ENCODE results near the gene SLC35E1. TPM values are rescaled to one million over a fixed set of nuclear protein-coding genes. Genes with fewer than 3 reads are reported as not detected.

SLC35E1 gene
- total and polyA plus RNA-seq, 2 experiments from 2014 or later, result 35.7 to 43.2 TPM

GRCh38 chr19:16518483-16519229 lies 53.6 kb downstream of the SLC35E1 start:
- in situ Hi-C loops (cut with MboI), result no loop called here
- TF ChIP-seq EZH2 (IDR thresholded peaks at IDR 0.05; ENCODE audit: insufficient read depth, poor library complexity, severe bottlenecking), result no peak
- TF ChIP-seq EZH2phosphoT487 (IDR thresholded peaks at IDR 0.05; ENCODE audit: insufficient read depth, low read depth), result no peak
- peaks cover 5% of the 10 kb centered on the region; the same call in 1 of the 2 replicates for H3K36me3 ChIP-seq (ENCODE audit: low read depth)

GRCh38 chr19:16518061-16518460 lies 54.2 kb downstream of the SLC35E1 start:
- DNase-seq, result no peak
- H3K9me3 ChIP-seq (ENCODE audit: low read depth), result no peaks in the 10 kb centered on the region
- H3K4me3 ChIP-seq, result no peak overlapping the region
- H2AFZ ChIP-seq, result no peak overlapping the region
- no peak overlapping the region for H3K27ac ChIP-seq
- no peak overlapping the region for H3K9ac ChIP-seq
- H3K4me2 ChIP-seq (ENCODE audit: unreplicated experiment), result no peak overlapping the region
- no peaks in the 10 kb centered on the region for H3K79me2 ChIP-seq (ENCODE audit: insufficient read depth)
- no peaks in the 10 kb centered on the region; the same call in 1 of the 2 replicates for H3K36me3 ChIP-seq (ENCODE audit: low read depth)
- peaks cover 7% of the 10 kb centered on the region; the same call in 1 of the 2 replicates for H3F3A ChIP-seq (ENCODE audit: insufficient read depth)
- H3K27me3 ChIP-seq (replicated peaks; ENCODE audit: insufficient read depth), result no peaks in the 10 kb centered on the region
- TF ChIP-seq EZH2 (IDR thresholded peaks at IDR 0.05; ENCODE audit: insufficient read depth, poor library complexity, severe bottlenecking) (no peak), EZH2phosphoT487 (IDR thresholded peaks at IDR 0.05; ENCODE audit: insufficient read depth, low read depth) (no peak)
- no peaks in the 10 kb centered on the region for H4K20me1 ChIP-seq (ENCODE audit: insufficient read depth)
- no peaks in the 10 kb centered on the region for H3K4me1 ChIP-seq (ENCODE audit: insufficient read depth)
- in situ Hi-C loops (cut with MboI), result no loop called here
- WGBS, 2 experiments (ENCODE audit: low coverage in 1 of 2, low lambda C conversion rate in 2 of 2, missing lambda C conversion rate in 2 of 2), result 89 to 92% methylated on average over 14 of the region's 14 CpGs
- no peaks in the 10 kb centered on the region for H3K9me2 ChIP-seq (ENCODE audit: insufficient read depth)

More at GRCh38 chr19:16518483-16519229, 53.6 kb downstream of the SLC35E1 start:
- no peak for DNase-seq
- Histone ChIP-seq H3K4me2 (ENCODE audit: unreplicated experiment) (no peak overlapping the region), H3K27me3 (replicated peaks; ENCODE audit: insufficient read depth) (no peaks in the 10 kb centered on the region), H3K9me2 (ENCODE audit: insufficient read depth) (no peaks in the 10 kb centered on the region), H3K9ac (no peak overlapping the region), H3K4me3 (no peak overlapping the region), H4K20me1 (ENCODE audit: insufficient read depth) (no peaks in the 10 kb centered on the region), H3F3A (ENCODE audit: insufficient read depth) (peaks cover 7% of the 10 kb centered on the region; the same call in 1 of the 2 replicates), H2AFZ (no peak overlapping the region), H3K9me3 (ENCODE audit: low read depth) (no peaks in the 10 kb centered on the region), H3K4me1 (ENCODE audit: insufficient read depth) (no peaks in the 10 kb centered on the region), H3K79me2 (ENCODE audit: insufficient read depth) (0 out of 2 replicates have a peak, but pooled peaks cover under 1% of the 10 kb centered on the region), H3K27ac (no peak overlapping the region)
- WGBS, 2 experiments (ENCODE audit: low coverage in 1 of 2, low lambda C conversion rate in 2 of 2, missing lambda C conversion rate in 2 of 2), result 91 to 92% methylated on average over 31 to 33 of the region's 33 CpGs

GRCh38 chr19:16516923-16517610 lies 55.1 kb downstream of the SLC35E1 start:
- H3K9ac ChIP-seq, result no peak overlapping the region
- H3F3A ChIP-seq (ENCODE audit: insufficient read depth), result peaks cover 7% of the 10 kb centered on the region; the same call in 1 of the 2 replicates
- in situ Hi-C loops (cut with MboI), result no loop called here
- H3K36me3 ChIP-seq (ENCODE audit: low read depth), result no peaks in the 10 kb centered on the region; the same call in 1 of the 2 replicates
- TF ChIP-seq EZH2phosphoT487 (IDR thresholded peaks at IDR 0.05; ENCODE audit: insufficient read depth, low read depth) (no peak), EZH2 (IDR thresholded peaks at IDR 0.05; ENCODE audit: insufficient read depth, poor library complexity, severe bottlenecking) (no peak)
- WGBS, 2 experiments (ENCODE audit: low coverage in 1 of 2, low lambda C conversion rate in 2 of 2, missing lambda C conversion rate in 2 of 2), result 83 to 86% methylated on average over 14 of the region's 14 CpGs
- no peaks in the 10 kb centered on the region for H3K9me2 ChIP-seq (ENCODE audit: insufficient read depth)
- DNase-seq, result no peak
- no peak overlapping the region for H2AFZ ChIP-seq
- H3K27ac ChIP-seq, result no peak overlapping the region
- no peaks in the 10 kb centered on the region for H3K79me2 ChIP-seq (ENCODE audit: insufficient read depth)
- no peaks in the 10 kb centered on the region for H3K9me3 ChIP-seq (ENCODE audit: low read depth)
- H3K27me3 ChIP-seq (replicated peaks; ENCODE audit: insufficient read depth), result no peaks in the 10 kb centered on the region
- no peaks in the 10 kb centered on the region for H3K4me1 ChIP-seq (ENCODE audit: insufficient read depth)
- no peak overlapping the region for H3K4me2 ChIP-seq (ENCODE audit: unreplicated experiment)
- no peaks in the 10 kb centered on the region for H4K20me1 ChIP-seq (ENCODE audit: insufficient read depth)
- no peak overlapping the region for H3K4me3 ChIP-seq

GRCh38 chr19:16516381-16516780 lies 55.8 kb downstream of the SLC35E1 start:
- Histone ChIP-seq H3K4me2 (ENCODE audit: unreplicated experiment) (no peak overlapping the region), H3K27me3 (replicated peaks; ENCODE audit: insufficient read depth) (no peaks in the 10 kb centered on the region), H3K79me2 (ENCODE audit: insufficient read depth) (no peaks in the 10 kb centered on the region), H3K4me3 (no peak overlapping the region), H3K9me2 (ENCODE audit: insufficient read depth) (no peaks in the 10 kb centered on the region), H3K27ac (no peak overlapping the region), H3K36me3 (ENCODE audit: low read depth) (no peaks in the 10 kb centered on the region; the same call in 1 of the 2 replicates), H3K4me1 (ENCODE audit: insufficient read depth) (no peaks in the 10 kb centered on the region), H2AFZ (no peak overlapping the region), H3K9ac (no peak overlapping the region), H4K20me1 (ENCODE audit: insufficient read depth) (no peaks in the 10 kb centered on the region), H3F3A (ENCODE audit: insufficient read depth) (peaks cover 7% of the 10 kb centered on the region; the same call in 1 of the 2 replicates), H3K9me3 (ENCODE audit: low read depth) (no peaks in the 10 kb centered on the region)
- in situ Hi-C loops (cut with MboI), result no loop called here
- no peak for DNase-seq
- TF ChIP-seq EZH2 (IDR thresholded peaks at IDR 0.05; ENCODE audit: insufficient read depth, poor library complexity, severe bottlenecking) (no peak), EZH2phosphoT487 (IDR thresholded peaks at IDR 0.05; ENCODE audit: insufficient read depth, low read depth) (no peak)
- WGBS, 2 experiments (ENCODE audit: low coverage in 1 of 2, low lambda C conversion rate in 2 of 2, missing lambda C conversion rate in 2 of 2), result 78 to 79% methylated on average over 15 of the region's 15 CpGs
